HG03571 (cell line): ENCODE results near the gene CKS1B.

ENCODE experiments used
- ATAC-seq: cut with Tn5 transposase; IDR thresholded peaks from one replicate; pipeline ENCODE4 v1.9.1; 2021; ENCODE audit not compliant: unreplicated experiment

The CKS1B gene

DNA sequence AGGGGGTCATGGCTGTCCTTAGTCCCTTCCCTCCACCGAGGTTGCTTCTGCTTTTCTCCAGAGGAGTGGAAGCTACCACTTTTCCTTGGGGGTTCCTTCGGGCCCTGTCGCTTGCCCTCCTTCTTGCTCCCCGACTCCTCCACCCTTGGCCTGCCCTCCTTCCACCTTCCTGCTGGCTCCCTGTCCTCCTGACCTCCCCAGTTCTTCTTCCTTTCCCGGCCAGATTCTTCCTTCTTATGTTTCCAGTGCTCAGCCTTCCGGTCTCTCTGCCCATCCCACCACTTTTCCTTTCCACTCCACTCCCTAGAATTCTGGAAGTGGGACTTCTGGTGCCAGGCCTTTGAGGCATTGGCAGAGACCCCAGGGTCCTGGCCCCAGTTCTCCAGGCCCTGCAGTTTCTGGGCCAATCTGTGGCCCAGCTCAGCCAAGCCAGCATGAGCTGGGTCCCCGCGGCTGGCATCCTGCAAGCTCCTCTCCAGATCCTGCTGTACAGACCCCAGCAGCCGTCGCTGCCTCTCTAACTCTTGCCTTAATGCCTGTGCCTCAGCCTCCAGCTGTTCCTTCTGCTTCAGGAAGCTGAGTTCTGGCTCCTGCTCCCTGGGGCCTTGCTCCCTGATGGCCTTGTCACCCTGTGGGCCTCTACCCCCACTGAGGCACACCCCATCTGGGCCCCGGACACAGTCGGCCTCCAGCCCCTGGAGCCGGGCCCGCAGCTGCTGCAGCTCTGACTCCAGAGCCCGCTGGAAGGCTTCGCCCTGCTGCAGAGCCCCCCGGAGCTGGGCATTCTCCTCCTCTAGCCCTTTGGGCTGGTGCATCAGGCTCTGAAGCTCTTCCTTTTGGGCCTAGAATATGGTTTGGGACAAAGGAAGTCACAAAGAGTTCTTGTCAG lies 28.3 kb upstream of the CKS1B start:
- no peak for ATAC-seq

- ATAC-seq: no peak
These were observed 26.4 kb upstream of the CKS1B start for GRCh38 chr1:154948079-154948478.

DNA sequence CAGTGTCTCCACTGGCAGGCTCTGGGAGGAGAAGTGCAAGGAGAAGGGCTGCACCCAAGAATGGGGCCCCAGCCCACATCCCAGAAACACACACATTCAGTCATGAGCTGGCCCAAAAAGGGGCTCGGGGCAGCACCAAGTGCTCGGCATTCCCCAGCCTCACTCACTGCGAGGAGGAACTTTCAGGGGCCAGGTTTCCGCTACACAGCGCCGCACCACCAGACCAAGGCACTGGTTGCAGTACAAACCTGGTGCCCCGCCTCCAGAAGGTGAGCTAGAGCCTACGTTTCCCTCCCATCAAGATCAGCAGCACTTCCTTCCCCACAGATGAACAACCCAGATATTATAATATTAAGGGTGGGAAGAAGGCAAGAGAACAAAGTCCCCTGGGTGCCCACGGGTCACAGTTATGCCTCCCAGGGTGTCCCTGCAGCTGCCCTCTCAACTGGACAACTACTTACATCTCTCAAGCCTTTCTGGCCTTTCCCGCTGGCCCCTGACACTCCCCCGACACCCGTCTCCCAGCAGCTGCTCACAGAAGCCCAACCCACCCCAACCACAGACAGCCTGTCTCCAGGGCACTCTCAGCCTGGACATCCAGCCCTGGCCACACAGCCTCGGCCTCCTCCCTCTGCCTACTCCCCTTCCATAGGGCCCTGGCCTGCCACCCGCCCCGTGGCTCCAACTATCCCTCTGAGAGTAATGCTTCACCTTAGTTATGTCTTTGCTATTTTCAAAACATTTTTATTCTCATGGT lies 22.4 kb upstream of the CKS1B start:
- ATAC-seq: no peak

DNA sequence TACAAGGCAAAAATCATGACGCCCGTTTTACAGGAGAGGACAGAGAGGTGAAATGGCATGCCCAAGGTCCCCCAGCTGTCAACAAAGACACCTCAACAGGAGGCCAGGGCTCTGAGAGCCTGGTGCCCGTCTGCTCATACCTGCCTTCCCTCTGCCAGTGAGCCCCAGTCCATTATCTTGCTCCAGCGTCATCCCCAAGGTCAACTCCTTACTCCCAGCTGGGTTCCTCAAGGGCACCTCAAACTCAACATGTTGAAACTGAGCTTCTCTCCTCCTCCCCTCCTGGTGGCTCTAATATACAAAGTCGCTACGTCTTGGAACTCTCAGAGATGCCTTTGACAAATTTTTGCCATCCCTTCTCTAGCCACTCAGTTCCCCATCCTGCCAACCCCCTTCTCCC lies 21.8 kb upstream of the CKS1B start:
- ATAC-seq: no peak

DNA sequence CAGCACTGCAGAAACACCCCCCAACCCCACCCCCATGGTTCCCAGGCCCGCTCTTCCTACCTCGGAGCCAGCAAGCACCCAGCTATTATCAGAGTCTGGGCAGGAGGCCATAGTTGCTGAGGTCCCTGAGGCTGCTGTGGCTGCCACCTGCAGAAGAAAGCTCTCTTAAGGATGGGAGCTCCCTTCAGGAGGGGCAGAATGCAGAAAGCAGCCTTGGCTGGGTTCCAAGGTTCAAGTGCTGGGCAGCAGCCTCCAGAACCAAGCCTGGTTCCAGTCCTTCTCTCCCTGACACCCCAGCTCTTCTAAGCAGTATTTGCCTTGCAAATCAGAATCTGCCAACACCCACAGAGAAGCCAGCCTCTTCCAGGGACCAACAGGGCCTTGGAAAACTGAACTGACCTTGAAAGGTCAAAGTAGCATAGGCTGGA lies 20.9 kb upstream of the CKS1B start:
- ATAC-seq: no peak

GRCh38 chr1:154954541-154954940 lies 19.9 kb upstream of the CKS1B start:
- no peak for ATAC-seq

- ATAC-seq: no peak
These were observed 19.3 kb upstream of the CKS1B start for GRCh38 chr1:154955039-154955717.

GRCh38 chr1:154955718-154956543 lies 18.6 kb upstream of the CKS1B start, which contains the start of gene PBXIP1:
TSS of gene PBXIP1 (minus strand) at chr1:154956099. CDS start at chr1:154953721, 2,378 bp downstream.
- ATAC-seq: peak; percentile 46

DNA sequence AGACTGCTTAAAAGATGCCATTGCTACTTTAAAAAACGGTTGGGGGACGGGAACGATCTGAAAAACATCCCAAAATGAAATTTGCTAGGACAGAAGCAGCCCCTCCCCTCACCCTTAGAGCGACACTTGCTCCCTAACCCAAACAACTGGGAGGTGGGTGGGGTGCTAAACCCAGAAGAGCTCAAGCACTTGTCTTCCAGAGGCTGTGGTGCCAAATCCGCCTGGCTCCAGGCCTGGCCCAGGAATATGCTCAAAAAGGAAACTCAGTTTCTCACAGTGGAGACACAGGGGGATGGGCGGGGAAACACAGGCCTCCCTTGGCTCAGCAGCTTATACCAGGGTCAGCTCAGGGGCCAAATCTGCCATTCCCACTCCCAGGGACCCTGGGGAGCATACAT lies 17.9 kb upstream of the CKS1B start:
- no peak for ATAC-seq

DNA sequence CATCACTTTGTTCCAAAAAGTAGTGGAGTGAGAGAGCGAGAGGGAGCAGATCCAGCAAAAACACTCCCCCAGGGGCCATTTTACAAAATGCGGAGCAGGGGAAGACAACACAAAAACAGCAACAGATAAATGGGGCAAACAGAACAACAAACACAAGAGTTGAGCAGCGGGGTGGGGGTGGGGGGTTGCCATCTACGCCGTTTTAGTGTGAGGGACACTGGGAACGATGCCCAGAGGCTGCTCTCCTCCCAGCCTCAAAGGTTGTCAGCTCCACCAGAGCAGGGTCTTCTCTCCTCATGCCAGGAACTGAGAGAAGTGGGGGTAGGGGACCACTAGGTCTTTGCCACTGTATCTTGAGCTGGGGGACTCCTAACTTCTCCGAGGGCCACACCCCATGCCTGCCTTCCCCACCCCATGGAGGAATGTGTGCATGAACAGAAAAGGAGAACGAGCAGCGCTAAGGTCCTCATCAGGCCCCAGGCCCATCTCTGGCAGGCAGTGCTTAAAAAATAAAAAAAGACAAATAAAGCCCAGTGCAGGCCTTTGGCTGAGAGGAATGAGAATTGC lies 17.3 kb upstream of the CKS1B start:
- ATAC-seq: no peak

DNA sequence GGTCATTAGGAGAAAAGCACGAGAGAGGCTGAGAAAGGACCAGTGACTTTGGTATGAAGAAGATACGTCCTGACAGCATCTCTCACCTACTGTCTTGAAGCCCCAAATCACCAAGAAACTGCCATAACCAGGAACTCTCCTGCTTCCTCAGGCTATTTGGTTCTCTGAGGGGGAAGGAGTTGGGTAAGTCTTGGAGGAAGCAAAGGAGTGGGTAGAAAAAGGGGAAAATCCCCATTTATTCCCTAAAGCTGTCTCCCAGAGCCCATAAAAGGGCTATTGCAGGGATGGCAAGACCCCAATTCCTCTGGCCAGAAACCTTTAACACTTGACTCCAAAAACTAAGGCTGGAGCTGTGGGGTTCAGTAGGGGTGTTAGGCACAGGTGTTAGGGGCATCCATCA lies 16.4 kb upstream of the CKS1B start:
- ATAC-seq: no peak

DNA sequence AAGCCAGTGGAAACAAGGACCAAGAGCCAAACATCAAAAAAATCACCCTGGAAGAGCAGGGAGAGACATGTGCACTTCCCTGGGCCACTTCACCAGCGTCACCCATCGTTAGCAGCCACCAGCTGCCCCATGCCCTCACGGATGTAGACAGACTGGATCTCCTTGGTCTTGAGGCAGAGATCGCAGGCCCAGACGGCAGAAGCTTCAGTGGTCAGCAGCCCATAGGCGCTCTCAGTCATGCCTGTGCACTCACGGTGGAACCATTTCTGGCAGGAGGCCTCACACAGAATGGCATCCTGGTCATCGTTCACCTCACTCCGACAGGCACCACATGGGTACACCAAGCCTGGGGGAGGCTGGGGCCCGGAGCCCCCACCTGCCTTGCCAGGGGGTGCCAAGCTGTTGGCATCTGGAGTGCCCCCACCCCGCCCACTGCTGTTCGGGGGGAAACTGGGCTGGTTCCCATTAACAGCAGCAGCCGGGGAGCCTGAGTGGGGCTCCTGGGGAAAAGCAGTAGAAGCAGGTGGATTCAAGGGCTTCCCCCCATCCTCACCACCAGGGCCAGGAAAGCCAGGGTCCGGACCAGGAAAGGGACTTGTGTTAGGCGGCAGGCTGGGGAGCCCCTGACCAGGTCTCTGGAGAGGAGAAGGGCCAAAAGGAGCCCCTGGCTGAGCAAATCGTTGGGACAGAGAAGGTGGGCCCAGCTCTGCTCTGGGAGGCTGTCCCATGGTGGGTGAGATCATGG lies 15.6 kb upstream of the CKS1B start:
- ATAC-seq: no peak

GRCh38 chr1:154959426-154959780 lies 15.1 kb upstream of the CKS1B start:
- no peak for ATAC-seq

DNA sequence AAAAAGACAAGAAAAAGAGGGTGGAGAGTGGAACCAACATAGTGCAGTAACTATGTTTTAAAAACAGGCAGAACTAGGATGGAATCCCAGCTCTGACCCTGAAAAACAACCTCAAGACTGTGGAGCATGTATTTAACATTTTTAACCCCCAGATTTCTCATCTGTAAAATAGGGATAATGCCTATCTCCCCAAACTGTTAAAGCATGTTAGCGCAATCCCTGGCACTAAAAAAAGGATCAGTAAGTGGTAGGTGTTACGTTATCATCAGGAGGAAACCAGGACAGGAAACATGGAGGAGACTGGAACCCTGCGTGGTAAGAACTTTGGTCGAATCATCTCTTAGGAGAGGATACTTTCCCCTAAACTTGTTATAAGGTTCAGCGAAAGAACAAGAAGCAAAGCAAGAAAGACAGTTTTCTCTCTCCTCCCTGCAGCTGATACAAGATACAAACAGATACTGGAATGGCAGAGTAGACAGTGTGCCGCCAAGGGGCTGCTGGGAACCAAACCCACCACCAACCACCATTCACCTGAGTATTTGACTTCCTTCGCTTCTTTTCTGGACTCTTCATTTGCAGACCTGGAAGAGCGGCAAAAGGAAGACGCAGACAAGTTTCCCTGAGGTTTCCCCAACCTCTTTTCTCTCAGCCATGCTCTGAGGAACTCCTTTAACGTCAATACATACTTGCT lies 13.9 kb upstream of the CKS1B start:
- no peak for ATAC-seq

- ATAC-seq: peak; percentile 71
These were observed 13.0 kb upstream of the CKS1B start, which contains the start of gene PYGO2 for GRCh38 chr1:154961207-154962155. TSS of gene PYGO2 (minus strand) at chr1:154961782. CDS start at chr1:154961576, 206 bp downstream.

- no peak for ATAC-seq
These were observed 12.2 kb upstream of the CKS1B start for GRCh38 chr1:154962156-154962749.

DNA sequence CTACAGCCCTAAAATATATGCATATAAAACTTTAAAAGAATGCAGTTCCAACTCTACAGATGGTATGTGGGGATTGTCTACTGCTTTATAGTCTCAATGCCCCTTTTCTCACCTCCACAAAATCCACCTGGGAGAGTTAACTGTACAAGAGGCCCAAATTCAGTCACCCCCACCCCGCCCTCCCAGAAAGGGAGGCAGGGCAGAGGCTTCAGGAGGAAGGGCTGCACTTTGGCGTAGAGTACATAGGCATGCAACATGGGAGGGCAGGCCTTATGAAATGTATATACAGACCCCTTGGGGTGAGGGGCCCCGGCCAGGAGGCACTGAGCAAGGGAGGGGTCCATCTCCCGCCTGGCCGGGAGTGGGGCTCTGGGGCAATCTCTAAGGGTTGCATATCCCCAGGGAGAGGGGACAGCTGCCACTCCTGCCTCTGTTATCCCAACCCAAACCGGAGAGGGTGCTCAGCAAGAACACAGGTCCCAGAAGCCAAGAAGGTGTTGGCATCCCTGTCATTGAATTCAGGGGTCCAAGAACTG lies 11.6 kb upstream of the CKS1B start:
- ATAC-seq: no peak
